Breast epithelium (tissue), 3 donors: ENCODE measurements around the gene SRGAP1.

Source experiments
- POLR2A ChIP-seq: fragments of 450-650 bp; IDR thresholded peaks from one replicate; pipeline ENCODE4 v1.6.1; 2016; ENCODE audit warnings: antibody characterized with exemption, mild to moderate bottlenecking, moderate library complexity
- TF ChIP-seq, protein P1 (sequence below), 3 donors: fragments of 450-650 bp; IDR thresholded peaks; one replicate each; pipeline ENCODE4 v1.5.1; 2016 to 2017; ENCODE audit warnings: antibody characterized with exemption in 3 of 3, mild to moderate bottlenecking in 3 of 3, moderate library complexity in 3 of 3

DNA sequence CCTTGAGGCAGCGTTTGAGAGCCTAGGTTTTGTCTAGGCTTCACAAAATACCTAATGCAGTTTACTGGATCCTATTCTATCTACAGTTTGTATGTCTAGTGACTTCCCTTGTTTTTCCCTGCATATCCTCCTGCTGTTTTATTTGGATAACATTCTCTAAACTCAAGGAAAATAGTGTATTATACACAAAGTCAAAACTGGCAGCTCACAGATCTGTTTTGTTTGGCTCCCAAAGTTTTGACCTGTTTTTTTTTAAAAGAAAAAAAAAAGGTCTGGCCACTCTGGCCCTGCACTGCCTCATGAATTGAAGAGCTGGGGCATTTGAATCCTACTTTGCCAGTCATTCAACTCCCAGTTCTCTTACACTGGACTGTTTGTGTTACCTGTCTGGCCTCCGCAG lies 222.3 kb downstream of the SRGAP1 start:
- TF ChIP-seq, protein P1, sequence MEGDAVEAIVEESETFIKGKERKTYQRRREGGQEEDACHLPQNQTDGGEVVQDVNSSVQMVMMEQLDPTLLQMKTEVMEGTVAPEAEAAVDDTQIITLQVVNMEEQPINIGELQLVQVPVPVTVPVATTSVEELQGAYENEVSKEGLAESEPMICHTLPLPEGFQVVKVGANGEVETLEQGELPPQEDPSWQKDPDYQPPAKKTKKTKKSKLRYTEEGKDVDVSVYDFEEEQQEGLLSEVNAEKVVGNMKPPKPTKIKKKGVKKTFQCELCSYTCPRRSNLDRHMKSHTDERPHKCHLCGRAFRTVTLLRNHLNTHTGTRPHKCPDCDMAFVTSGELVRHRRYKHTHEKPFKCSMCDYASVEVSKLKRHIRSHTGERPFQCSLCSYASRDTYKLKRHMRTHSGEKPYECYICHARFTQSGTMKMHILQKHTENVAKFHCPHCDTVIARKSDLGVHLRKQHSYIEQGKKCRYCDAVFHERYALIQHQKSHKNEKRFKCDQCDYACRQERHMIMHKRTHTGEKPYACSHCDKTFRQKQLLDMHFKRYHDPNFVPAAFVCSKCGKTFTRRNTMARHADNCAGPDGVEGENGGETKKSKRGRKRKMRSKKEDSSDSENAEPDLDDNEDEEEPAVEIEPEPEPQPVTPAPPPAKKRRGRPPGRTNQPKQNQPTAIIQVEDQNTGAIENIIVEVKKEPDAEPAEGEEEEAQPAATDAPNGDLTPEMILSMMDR (IDR thresholded peaks at IDR 0.05) = no peak
- TF ChIP-seq POLR2A = no peak
